Measurements from ENCODE around the gene ADRA2A.

The ADRA2A gene

DNA sequence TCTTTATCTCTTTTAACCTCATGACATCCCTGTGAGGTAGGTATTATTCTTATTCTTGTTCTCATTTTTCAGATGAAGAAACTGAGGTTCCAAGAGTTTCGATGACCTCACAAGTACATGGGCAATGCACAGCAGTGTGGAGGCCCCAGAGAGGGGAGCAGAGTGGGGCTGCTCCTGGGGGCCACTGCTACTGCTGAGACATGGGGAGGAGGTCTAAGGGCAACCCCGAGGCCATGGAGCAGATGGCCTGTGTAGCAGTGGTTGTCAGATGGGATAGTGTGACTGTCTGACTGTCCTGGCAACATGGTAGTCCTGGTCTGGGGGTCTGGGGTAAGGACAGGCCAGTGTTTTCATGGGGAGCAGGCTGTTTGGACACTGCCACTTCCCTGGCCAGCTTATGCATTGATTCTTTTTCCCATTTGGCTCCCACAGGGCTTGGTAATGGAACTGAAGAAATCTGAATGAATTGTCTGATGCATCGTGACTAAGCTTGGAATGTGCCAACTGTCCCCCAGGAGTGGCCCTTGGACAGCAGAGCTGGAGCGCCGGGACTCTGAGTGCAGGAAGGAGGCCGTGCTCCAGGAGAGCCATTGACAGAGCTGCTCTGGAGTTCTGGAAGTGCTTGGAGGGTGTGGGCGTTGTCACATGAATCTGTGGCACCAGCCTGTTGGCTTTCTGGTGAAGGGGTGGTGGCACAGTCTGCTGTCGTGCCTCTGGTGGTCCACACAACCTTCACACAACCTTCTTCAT is 40.9 kb downstream of the ADRA2A start:
- no peak for DNase-seq (ENCODE audit: low read depth, low spot score)
- in situ Hi-C loops (cut with HindIII; ENCODE audit: low sequenced_read_pairs): no loop called here
- TF ChIP-seq, protein P1, sequence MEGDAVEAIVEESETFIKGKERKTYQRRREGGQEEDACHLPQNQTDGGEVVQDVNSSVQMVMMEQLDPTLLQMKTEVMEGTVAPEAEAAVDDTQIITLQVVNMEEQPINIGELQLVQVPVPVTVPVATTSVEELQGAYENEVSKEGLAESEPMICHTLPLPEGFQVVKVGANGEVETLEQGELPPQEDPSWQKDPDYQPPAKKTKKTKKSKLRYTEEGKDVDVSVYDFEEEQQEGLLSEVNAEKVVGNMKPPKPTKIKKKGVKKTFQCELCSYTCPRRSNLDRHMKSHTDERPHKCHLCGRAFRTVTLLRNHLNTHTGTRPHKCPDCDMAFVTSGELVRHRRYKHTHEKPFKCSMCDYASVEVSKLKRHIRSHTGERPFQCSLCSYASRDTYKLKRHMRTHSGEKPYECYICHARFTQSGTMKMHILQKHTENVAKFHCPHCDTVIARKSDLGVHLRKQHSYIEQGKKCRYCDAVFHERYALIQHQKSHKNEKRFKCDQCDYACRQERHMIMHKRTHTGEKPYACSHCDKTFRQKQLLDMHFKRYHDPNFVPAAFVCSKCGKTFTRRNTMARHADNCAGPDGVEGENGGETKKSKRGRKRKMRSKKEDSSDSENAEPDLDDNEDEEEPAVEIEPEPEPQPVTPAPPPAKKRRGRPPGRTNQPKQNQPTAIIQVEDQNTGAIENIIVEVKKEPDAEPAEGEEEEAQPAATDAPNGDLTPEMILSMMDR (IDR thresholded peaks at IDR 0.05; ENCODE audit: low read depth, low read length): no peak
- no peak overlapping the region for H3K4me3 ChIP-seq (ENCODE audit: low read depth, low read length)

GRCh38 chr10:111118758-111119157 is 41.9 kb downstream of the ADRA2A start:
- in situ Hi-C loops (cut with HindIII; ENCODE audit: low sequenced_read_pairs): no loop called here

GRCh38 chr10:111119637-111120036 is 42.8 kb downstream of the ADRA2A start:
- TF ChIP-seq, protein P1 (IDR thresholded peaks at IDR 0.05; ENCODE audit: low read depth, low read length): no peak
- in situ Hi-C loops (cut with HindIII; ENCODE audit: low sequenced_read_pairs): no loop called here
- no peak for DNase-seq (ENCODE audit: low read depth, low spot score)
- H3K4me3 ChIP-seq (ENCODE audit: low read depth, low read length): no peak overlapping the region

More at GRCh38 chr10:111118758-111119157, 41.9 kb downstream of the ADRA2A start:
- no peak for DNase-seq (ENCODE audit: low read depth, low spot score)
- H3K4me3 ChIP-seq (ENCODE audit: low read depth, low read length): no peak overlapping the region
- TF ChIP-seq, protein P1 (IDR thresholded peaks at IDR 0.05; ENCODE audit: low read depth, low read length): no peak

DNA sequence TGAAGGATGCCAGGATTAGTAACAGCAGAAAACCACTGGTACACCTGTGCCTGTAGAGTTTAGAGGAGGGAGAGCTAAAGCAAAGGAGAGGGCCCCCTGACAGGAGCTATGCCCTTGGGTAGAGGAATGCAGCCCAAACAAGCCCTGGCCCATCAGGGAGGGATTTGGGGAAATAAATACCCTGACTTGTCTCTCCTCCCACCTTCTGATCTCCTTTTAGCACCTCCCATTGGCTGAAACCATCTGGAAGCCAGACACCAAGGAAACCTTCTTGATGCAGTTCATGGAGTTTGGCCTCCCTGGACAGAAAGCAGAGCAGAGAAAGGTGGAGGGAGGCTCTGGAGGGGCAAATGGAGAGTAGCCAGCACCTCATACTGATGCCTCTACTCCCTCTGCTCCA is 45.3 kb downstream of the ADRA2A start:
- TF ChIP-seq, protein P1 (IDR thresholded peaks at IDR 0.05; ENCODE audit: low read depth, low read length): no peak
- H3K4me3 ChIP-seq (ENCODE audit: low read depth, low read length): no peak overlapping the region
- in situ Hi-C loops (cut with HindIII; ENCODE audit: low sequenced_read_pairs): no loop called here

DNA sequence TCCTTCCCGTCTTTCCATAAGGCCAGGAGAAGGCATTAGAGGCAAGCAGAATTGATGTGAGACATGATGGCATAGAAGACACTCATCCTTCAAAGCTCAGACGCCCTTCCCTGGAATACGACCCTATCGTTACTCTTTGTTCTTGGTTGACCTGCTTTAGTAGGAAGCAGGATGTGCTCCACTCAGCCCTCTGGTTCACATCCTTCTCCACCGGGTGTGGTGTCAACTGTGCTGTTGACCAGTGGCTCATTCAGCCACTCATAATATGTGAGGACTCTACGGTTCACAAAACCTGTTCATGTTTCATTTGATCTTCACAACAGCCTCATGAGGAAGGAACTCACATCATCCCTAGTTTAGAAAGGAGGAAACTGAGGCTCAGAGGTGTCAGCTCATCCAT is 47.1 kb downstream of the ADRA2A start:
- in situ Hi-C loops (cut with HindIII; ENCODE audit: low sequenced_read_pairs): no loop called here
- no peak for DNase-seq (ENCODE audit: low read depth, low spot score)
- TF ChIP-seq, protein P1 (IDR thresholded peaks at IDR 0.05; ENCODE audit: low read depth, low read length): no peak
- no peak overlapping the region for H3K4me3 ChIP-seq (ENCODE audit: low read depth, low read length)

More for the DNA sequence above, 45.3 kb downstream of the ADRA2A start:
- no peak for DNase-seq (ENCODE audit: low read depth, low spot score)

- H3K4me3 ChIP-seq (ENCODE audit: low read depth, low read length): no peak overlapping the region
- DNase-seq (ENCODE audit: low read depth, low spot score): no peak
- in situ Hi-C loops (cut with HindIII; ENCODE audit: low sequenced_read_pairs): no loop called here
- TF ChIP-seq, protein P1 (IDR thresholded peaks at IDR 0.05; ENCODE audit: low read depth, low read length): no peak
Measured at GRCh38 chr10:111125102-111125501, 48.3 kb downstream of the ADRA2A start.
